Activated CD8-positive, alpha-beta memory T cell treated with anti-CD3 and anti-CD28 coated beads, Interleukin-2, amount 50 U/mL, for 1 hour (primary cell): ENCODE measurements around the gene BATF3.

Experiments
- DNase-seq: peaks from one replicate; pipeline ENCODE4 v3.0.0-alpha.2; 2020; ENCODE audit errors: extremely low read depth

Gene BATF3

DNA sequence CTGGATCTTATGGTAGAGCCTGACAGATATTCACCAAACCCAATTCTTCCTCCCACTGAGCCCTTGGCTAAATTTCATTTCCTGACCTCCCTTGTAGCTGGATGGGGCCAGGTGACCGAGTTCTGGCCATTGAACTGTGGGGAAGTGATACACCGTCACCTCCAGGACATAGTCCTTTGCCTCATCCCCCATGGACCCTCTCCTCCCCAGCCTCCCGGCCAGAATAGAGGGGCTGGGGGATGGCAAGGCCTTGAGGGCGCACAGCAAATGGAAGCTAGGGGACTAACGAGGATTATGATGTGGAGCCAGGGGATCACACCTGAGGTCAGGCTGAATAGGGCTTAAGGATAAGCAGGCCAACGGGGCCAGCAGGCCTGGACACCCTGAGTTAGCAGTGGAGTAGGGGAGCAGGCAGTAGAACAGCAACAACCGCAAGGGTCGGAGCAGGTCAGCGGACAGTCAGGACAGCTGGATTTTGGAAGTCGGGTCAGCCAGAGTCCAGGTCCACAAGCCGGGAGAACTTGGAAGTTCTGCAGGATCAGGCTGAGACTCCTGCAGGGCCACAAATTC is 15.0 kb downstream of the BATF3 start:
- DNase-seq = no peak

DNA sequence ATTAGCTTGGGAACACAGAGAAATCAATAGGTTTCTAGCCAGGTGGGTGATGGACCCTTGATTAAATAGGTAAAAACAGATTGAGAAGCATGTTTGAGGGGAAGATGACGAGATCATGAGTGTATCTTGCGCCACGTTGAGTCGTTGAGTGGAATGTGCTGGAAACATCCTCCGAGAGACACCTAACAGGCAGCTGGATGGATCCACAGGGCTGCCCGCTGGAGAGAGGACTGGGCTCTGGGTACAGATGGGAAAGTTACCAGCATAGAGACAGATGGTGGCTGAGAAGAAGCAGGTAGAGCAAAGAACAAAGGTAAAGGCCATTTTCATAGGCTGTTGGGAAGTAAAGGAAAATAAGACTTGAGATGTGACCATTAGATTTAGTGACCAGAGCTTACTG is 15.6 kb downstream of the BATF3 start:
- DNase-seq = no peak

DNA sequence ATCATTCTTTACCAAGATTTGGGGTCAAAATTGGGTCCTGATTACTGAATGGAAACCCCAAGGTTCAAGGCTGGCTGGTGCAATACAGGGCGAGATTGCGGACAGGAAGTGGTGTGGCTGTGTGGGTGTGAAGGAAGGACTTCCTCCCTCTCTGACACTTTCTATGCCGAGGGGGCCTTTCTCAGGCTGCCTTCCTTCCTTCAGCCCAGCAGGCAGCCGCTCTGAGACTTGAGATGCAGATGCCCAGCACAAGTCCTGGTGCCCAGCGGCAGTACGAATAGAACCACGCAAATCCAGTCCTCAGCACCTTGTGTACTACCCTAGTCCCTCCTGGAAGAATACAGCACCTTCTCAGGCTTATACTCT is 16.3 kb downstream of the BATF3 start:
- no peak for DNase-seq

DNA sequence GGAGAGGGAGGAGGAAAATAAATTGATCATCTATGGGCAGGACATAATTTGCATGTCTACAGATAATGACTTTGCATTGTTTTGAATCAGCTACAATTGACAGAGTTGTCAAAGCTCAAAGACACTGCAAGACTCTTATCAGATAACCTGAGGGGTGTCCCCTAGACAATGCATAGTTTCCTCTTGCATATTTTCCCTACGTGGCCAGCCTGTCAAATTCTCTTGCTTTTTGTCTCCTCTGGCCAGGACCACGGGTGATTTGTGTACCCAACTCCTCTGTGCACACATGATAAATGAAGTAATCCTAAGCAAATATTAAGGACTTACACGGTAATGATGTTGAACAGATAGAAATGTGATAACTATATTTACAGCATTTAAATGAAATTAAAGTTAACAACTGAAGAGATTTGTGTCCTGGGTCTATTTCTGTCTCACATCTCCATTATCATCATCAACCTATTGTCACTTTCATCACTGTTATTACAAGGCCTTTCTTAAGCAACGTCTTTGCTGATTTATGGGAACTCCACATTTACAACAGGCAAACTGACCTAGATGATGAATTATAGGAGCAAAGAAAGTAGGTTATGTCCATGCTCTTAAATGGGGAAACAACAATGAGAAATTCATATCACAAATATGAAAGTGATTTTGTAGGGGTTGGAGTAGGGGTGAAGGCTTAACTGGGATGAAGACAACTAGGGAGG is 18.8 kb downstream of the BATF3 start:
- no peak for DNase-seq

DNA sequence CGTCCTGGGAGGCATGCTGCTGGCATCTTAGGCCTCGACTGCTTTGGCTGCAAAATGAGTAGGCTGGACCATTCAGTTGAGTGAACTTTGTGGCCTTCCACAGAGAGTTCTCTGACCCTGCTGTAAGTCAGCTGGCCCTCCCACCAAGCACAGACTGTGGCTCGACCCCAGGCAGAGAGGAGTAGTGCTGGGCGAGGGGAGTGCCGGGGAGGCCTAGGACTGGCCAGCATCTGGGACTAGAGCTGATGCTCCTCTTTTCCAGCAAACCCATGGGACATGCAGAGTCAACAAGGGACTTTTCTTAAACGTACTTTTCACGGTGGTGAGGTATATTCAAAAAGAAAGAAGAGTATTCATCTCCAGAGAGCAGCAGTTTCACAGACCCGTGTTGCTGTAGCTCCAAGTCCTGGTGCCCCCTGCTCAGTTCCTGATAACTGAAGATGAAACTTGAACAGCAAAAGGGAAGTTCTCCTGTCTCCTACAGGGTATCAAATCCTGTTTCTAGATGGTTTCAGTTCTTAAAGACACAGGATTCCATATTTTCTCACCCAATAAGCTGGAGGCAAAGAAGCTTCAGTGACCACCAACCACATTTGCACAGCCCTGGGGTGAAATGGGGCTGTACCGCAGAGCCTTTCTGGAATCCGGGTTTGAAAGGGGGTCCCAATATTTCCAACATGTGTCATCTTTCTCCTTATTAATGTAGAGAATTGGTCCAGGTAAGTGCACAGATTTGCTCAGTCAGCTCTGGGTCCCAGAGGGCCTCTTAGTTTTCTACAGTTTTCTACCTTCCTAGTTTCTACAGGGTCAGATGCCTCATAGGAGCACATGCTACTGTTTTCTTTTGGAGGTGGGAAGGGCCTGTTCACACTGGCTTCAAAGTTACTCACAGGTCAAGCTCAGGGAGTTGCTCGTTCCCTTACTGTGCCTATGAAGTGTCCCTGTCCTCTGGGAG is 20.9 kb downstream of the BATF3 start:
- DNase-seq = no peak

DNA sequence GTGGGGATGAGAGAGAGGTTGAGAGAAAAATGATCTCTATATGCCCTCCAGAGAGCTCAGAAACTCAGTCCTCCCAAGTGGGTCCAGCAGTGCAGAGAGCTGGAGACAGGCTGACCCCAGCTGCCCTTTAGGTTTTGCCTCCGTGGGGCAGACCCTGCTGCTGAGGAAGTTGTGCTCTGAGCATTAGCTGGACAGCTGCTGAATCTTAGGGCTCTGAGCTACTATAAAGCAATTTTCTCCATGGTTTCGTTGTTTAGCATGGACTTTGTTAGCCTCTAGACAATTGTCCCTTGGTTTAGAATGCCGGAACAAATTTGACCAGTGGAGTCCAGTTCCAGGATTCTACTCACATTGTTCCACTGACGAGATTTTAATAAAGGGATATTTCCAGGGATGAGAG is 22.1 kb downstream of the BATF3 start:
- no peak for DNase-seq

DNA sequence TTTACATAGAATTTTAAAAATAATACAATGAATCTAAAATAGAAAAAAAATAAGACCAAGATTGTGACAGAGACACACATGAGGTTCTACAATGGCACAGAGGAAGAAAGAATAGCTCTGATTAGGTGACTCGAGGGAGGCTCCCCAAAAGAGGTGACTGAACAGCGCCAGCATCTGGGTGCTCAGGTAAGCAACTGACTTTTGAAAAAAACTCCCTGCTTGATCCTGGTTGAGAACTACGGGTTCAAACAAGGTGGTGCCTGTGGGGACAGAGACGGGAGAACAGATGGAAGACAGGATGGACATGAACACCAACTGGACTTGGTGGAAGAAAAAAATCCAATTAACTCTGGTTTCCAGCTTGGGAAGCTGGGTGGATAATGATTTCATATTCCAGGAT is 22.5 kb downstream of the BATF3 start:
- DNase-seq = no peak

DNA sequence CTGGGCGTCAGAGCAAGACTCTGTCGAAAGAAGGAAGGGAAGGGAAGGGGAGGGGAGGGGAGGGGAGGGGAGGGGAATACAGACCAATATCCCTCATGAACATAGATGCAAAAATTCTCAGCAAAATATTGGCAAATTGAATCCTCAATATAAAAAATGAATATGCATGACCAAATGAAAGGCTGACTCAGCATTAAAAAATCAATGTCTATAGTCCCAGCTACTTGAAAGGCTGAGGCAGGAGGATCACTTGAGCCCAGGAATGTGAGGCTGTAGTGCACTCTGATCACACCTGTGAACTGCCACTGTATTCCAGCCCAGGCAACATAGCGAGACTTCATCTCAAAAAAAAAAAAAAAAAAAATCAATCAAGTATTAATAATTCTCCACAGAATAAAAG is 24.0 kb downstream of the BATF3 start:
- DNase-seq = no peak

DNA sequence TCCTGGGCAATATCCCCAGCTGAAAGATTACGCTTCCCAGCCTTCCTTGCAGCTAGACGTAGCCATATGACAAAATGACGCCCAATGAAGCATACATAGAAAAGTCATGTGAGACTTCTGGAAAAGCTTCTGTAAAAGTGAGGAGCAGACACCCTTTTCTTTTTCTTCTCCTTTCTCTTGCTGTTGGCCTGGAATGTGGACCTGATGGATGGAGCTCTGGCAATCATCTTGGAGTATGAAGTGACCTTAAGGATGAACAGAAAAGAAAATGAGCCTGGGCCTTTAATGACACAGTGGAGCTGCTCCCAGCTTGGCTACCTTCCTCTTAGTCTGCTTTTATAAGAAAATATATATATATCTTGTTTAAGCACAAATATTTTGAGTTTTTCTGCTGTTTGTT is 24.8 kb downstream of the BATF3 start:
- DNase-seq = no peak

DNA sequence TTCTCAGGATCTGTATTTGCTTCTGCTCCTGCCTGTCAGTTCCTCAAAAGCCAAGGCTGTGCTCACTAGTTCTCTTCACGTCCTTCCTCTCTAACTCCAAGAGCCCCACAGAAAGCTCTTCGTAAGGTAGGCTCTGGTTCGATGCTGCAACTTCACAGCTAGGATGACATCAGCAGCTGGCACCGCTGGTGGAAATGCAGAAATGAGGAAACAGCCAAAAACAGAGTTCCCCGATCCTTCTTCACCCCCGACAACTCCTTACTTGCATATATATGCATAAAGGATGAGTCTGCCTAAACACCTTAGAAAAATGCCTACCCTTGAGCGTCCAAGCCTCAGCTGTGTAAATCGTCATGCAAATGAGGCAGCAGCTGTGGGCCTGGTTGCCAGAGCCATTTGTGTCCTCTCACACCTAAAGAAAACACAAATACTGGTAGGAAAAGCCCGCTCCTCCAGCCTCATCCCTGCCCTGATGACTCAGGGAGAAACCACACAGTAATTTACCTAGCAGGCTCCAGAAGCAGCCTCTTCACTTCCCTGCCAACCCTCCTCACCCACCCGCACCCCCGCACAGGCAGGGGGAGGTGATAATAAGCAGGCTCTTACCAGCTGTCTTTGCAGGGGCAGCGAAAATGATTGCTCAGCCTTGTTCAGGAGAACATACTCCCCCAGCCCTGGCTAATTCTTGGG is 28.2 kb downstream of the BATF3 start:
- no peak for DNase-seq

DNA sequence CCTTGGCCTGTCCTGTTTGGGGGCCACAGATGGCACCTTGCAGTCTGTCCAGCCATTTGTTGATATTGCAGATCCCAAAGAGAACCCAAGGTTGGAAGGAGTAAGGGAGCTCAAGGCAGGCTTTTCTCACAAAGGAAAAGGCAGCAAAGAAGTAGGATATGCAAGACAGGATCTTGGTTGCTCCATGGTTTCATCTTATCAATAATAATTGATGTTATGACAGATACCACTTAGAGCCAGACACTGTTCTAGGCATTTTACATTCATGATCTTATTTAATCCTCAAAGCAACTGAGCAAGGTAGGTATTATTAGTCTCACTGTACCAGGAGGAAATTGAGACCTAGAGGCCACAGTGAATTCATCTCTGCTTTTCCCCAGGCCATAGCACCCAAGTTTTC is 28.8 kb downstream of the BATF3 start:
- DNase-seq = no peak

DNA sequence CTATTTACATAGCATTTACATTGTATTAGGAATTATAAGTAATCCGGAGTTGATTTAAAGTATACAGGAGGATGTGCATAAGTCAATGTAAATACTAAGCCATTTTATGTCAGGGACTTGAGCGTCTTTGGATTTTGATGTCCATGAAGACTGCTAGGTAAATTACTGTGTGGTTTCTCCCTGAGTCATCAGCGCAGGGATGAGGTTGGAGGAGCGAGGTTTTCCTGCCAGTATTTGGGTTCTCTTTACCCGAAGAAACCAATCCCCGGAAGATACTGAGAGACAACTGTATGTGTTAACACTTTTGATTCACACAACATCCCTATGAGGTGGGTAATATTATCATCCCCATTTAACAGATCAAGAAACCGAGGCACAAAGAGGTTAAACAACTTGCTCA is 29.3 kb downstream of the BATF3 start:
- no peak for DNase-seq

DNA sequence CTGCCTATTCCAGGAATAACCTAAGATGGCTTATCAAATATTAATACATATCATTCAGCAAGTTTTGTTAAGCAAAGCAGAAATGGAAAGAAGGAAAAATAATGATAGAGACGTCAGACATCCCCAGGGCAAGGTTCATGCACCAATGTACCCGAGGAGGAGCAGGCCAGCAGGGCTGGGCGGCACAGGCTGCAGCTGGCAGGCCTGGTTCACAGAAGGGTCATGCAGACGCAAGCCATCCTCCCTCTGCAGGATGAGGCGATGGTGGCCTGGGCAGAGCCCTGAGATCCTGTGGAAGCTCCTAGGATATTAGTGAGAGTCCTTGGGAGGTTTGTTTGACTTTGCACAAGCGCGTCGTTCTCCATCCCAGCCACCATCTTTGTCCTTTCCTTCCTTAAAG is 30.0 kb downstream of the BATF3 start:
- no peak for DNase-seq

DNA sequence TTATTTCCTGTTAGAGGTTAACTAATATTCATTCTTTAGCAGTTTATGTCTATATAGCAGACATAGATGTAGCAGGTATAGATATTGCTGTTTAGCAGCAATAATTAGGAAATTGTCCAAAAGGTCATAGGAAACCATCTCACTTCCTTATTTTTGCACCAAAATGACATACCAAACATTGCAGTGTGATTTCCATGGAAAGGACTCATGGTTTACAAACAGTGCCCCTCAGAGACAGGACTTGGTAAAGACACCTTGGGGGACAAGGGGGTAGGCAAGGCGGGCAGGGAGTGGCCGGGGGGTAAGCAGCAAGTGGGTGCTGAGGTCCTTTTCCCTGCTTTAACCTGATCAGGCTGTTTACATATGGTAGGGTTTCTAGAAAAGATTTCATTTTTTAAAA is 30.5 kb downstream of the BATF3 start:
- DNase-seq = no peak

DNA sequence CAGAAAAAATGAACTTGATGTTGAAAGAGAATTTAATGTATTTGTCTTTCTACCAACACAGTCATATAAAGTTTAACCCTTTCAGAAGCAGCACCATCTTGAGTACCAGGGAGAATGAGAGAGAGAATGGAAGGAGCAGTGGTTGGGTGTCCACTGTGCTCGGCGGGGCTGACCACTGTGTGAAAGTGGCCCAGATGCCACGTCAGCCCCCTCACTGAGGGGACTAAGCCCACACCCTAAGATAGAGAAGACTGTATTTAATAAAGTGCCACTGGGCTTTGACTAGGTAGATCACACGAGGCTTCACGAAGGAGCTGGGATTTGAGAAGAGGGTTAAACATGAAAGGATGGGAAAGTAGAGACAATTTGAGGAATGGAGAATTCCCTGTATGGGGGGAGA is 31.2 kb downstream of the BATF3 start:
- DNase-seq = no peak

DNA sequence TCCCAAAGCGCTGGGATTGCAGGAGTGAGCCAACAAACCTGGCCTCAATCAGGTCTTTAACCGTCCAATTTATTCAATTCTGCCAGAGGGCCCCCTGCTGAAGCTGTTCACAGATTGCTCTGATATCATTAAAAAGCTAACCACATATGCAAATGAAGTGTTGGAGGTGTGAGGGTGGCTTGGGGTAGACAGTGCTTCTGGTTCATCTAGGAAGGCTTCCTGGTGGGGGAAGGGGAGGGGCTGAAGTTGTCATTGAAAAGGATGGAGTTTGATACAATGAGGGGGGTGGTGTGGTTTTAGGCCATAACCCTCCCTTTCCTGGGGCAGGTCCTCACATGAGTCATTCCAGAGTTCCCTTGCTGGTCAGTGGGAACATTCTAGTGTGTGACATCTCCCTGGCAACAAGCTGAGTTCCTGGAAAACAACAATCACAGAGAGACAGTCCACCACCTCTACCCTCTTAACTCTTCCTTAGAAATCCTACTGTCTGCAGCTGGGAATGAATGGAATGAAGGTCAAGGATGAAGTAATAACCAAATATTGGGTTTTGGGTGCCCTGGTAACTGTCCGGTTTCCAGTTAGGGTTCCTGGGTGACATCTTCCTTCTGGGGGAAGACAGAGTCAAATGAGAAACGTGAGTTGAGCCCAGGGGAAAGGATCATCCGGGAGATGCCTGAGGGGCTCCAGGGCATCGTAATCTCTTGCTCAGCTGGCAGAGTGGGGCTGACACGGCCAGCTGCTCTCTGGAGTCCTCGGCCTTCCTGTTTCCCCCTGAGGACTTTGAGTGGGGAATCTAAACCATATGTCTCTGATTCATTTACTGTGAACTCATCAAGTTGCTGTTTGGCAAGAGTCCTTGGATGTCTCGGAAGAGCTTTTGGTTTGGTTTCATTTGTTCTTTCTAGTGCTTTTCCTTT is 32.2 kb downstream of the BATF3 start:
- no peak for DNase-seq

DNA sequence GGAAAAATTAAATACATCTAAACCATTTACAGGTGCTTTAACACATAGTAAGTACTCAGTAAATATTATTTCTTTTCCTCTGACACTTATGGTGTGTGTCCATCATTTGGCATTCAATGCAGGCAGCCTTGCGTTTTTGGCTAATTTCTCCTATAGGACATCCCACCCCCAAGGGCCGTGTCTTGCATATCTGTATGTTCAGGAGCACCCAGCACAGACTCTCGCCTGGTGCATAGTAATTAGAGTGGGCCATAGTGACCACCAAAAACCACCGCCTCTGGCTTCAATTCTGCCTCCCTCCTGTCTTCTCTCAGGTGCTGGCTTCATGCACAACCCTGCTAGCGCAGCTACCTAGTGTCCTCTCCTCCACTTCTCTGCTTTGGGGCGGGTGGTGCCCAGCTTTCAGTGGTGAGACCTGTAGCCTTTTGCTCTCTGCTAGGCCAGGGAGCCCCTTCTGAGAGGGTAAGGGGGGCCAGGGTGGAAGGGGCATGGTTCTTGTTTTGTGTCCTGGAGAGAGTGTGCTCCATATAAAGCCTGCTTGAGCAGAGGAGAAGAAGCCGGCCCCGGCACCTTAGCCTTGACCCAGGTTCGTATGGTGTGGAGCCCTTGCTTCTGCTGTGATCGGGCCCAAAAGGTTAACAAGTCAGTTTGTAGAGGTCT is 33.4 kb downstream of the BATF3 start:
- DNase-seq = no peak

DNA sequence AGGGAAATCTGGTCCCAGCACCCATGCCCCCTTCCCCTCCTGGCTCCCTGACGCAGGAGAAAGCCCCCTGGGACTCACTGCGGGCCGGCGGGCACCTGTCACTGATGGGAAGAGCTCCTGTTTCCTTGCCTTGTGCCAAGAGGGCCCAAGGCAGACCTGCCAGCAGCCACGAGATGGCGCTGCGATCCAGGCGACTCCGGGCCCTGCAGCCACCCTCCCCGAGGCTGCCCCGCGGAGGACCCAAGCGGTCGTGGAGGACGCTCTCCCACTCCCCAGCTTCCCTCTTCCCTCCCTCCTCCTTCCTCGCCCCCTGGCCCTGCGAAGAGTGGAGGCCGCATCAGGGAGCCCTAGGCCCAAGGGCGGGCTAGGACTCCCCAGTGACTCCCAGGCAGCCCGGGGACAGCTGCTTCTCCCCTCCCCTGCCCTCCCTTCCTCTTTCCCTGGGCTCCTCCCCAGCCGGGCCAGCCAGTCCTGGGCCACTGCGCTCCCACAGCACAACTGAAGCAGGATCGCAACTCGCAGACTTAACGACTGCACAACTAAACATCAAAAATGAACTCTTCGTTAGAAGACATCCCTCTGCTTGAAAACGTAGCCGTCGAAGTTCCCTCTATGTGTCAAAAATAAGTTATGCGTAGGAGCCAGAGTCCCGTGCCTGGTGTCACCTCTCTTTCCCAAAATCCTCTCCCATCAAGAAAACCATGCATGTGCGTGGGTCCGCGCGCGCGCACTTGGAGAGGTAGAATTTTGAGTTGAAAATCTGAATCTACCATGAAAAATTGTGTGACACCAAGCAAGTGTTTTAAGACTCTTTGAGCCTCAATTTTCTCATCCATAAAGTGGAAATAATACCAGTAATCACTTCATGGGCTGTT is 34.2 kb downstream of the BATF3 start:
- peak; percentile 24 for DNase-seq

DNA sequence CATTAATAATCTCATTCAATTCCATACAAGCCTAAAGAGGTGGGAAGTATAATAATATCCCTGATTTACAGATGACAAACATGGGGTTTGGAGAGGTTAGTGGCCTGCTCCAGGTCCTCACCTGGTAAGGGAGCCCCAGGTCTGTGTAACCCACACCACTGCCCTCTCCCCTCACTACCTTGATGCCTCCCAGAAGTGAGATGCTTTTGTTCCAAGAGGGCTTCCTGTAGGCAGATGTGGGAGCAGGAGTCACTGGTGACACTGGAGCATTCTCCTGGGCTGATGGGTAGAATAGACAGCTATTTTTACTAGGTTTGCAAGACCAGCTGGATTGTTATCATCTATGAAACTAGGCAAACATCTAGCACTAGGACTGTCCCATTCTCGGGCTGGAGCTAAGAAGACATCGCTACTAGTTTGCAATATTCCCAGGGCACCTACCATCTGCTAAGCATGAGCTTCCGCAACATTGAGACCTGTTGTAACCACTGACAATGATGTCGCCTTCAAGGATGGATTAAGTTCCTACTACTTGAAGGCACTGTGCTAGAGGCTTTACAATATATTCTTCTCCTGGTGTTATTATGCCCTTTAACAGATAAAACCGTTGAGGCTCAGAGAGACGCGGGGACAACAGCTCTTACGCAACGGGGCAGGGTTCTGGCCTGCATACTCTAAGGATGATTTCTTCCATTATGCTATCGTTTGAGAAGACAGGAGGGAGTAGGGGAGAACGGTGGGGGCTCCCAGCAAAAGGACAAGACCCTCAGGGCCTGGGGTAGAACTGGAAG is 35.0 kb downstream of the BATF3 start:
- DNase-seq = no peak
